Superior temporal gyrus (tissue), 1 donor: Measurements from ENCODE around the gene LY6G5C.
"Not testable (repeated sequence)": the region's sequence is repeated elsewhere in the genome, so short reads cannot be mapped to it uniquely, and the experiment has no call there.

Experiments used
- DNase-seq: peaks from one replicate; pipeline ENCODE4 v3.0.0-alpha.2; 2016; ENCODE audit errors: extremely low spot score

LY6G5C gene

GRCh38 chr6:31715022-31715958 lies 34.4 kb upstream of the LY6G5C start, which contains the start of gene LY6G6D:
LY6G6D (plus strand) TSS chr6:31715348; CDS start chr6:31715356, 8 bp downstream.
- no peak for DNase-seq

- DNase-seq = no peak
Measured at GRCh38 chr6:31713991-31714684, 33.3 kb upstream of the LY6G5C start.

GRCh38 chr6:31713465-31713864 lies 32.6 kb upstream of the LY6G5C start:
- no peak for DNase-seq

- DNase-seq = no peak
Measured at GRCh38 chr6:31712296-31712695, 31.4 kb upstream of the LY6G5C start.

- no peak for DNase-seq
Measured at GRCh38 chr6:31711233-31711632, 30.4 kb upstream of the LY6G5C start.

GRCh38 chr6:31710523-31711219 lies 29.8 kb upstream of the LY6G5C start:
- no peak for DNase-seq

GRCh38 chr6:31709157-31709556 lies 28.3 kb upstream of the LY6G5C start:
- DNase-seq = not testable (repeated sequence)

- DNase-seq = no peak
Measured at GRCh38 chr6:31708224-31708623, 27.4 kb upstream of the LY6G5C start.

GRCh38 chr6:31707701-31708100 lies 26.8 kb upstream of the LY6G5C start:
- no peak for DNase-seq

GRCh38 chr6:31706599-31706998 lies 25.7 kb upstream of the LY6G5C start, which contains the start of gene LY6G6F:
LY6G6F (plus strand) TSS chr6:31706866; CDS start chr6:31706907, 41 bp downstream.
- no peak for DNase-seq

GRCh38 chr6:31705931-31706330 lies 25.1 kb upstream of the LY6G5C start:
- DNase-seq = no peak

- peak; percentile 98 for DNase-seq
Measured at GRCh38 chr6:31702819-31703716, 22.2 kb upstream of the LY6G5C start, which contains the start of gene ABHD16A. ABHD16A (minus strand) TSS chr6:31703324; CDS start chr6:31703281, 43 bp downstream.

GRCh38 chr6:31702405-31702818 lies 21.5 kb upstream of the LY6G5C start:
- DNase-seq = no peak

- no peak for DNase-seq
Measured at GRCh38 chr6:31701666-31702404, 21.0 kb upstream of the LY6G5C start.

GRCh38 chr6:31700740-31701401 lies 20.0 kb upstream of the LY6G5C start:
- DNase-seq = no peak

GRCh38 chr6:31697555-31697954 lies 16.7 kb upstream of the LY6G5C start:
- DNase-seq = no peak

- no peak for DNase-seq
Measured at GRCh38 chr6:31693535-31693934, 12.7 kb upstream of the LY6G5C start.

- no peak for DNase-seq
Measured at GRCh38 chr6:31692886-31693285, 12.0 kb upstream of the LY6G5C start.

- DNase-seq = no peak
Measured at GRCh38 chr6:31692353-31692752, 11.5 kb upstream of the LY6G5C start.
